HUDEP-2 (cell line): Measurements from ENCODE around the gene IFT80.
A peak's percentile ranks its signal among the peaks of the same experiment; 100 is the strongest.

ENCODE experiments used
- DNase-seq, 76 experiments: peaks; one replicate each; lab custom pipeline; 2025; ENCODE audit not compliant: unreplicated experiment in 76 of 76; lab: John Stamatoyannopoulos, UW

IFT80 gene

GRCh38 chr3:160399125-160400029, at the start of gene IFT80, which contains the start of gene SMC4:
Gene IFT80, minus strand, starts transcription at chr3:160399225. Its CDS starts 14,625 bp downstream, at chr3:160384600.
Gene SMC4, plus strand, starts transcription at chr3:160399650. Its CDS starts 1,177 bp downstream, at chr3:160400827.
- DNase-seq, result peak; percentile 7 to 94 (median 87)

DNA sequence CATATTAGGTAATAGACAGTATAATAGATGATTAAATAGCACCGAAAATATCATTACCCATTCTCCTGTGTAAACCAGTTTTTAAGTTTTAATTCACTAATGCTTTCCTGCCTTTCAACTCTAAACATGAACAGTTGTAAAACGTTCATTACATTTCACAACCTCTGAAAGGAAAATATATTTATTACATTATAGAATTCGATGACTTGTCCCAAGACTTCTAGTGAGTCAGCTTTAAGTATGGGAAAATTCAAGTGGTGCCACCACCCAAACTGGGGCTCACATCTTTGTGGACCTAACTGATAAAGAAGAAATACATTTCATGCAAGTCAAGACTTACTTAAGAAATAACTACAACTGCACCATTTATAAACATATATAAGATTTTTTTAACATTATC, 48.5 kb upstream of the IFT80 start:
- peak in 26 of 76 experiments; percentile 1 to 56 (median 22) for DNase-seq

DNA sequence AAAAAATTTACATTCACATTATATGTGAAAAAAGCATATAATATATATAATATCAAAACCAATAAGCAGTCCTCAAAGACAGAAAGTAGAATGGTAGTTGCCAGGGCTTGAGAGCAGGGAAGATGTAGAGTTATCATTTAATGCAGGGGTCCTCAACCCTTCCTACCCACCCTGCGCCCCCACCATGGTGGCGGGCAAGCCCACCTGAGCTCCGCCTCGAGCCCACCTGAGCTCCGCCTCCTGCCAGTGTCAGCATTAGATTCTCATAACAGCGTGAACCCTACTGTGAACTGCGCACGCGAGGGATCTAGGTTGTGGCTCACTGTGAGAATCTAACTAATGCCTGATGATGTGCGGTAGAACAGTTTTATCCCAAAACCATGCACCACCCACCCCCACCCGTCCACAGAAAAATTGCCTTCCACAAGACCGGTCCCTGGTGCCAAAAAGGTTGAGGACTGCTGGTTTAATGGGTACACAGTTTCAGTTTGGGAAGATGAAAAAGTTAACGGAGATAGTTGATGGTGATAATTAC, 47.6 kb upstream of the IFT80 start:
- DNase-seq, result no peak

- DNase-seq, result no peak
These were observed 46.8 kb upstream of the IFT80 start for GRCh38 chr3:160445854-160446253.

DNA sequence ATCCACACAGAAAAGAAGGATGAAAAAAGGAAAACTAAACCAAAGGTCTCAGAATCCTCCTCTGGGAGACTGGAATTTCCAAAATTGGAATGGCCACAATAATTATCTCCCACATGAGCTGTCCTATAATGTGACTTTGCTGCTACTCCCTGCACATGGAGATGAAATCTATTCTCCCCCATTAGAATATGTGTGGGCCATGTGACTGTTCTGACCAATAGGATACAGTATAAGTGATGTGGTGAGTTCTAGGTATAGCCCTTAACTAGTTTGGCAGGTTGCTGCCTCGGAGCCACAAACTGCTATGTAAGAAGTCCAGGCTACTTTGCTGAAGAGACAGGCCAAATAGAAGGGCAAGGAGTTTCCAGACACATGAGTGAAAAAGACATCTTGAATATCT, 45.4 kb upstream of the IFT80 start:
- peak in 8 of 76 experiments; percentile 6 to 33 (median 15) for DNase-seq

- no peak for DNase-seq
These were observed 41.7 kb upstream of the IFT80 start for GRCh38 chr3:160440687-160441086.

DNA sequence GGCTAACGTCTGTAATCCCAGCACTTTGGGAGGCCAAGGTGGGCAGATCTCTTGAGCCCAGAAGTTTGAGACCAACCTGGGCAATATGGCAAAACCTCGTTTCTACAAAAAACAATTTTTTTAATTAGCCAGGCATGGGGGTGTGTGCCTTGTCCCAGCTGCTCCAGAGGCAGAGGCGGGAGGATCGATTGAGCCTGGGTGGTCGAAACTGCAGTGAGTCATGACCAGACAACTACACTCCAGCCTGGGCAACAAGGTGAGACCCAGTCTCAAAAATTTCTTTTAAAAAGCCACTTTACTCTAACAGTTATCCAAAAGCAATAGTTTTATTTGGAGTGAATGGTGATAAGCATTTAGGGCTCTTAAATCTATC, 38.0 kb upstream of the IFT80 start:
- DNase-seq, result no peak

DNA sequence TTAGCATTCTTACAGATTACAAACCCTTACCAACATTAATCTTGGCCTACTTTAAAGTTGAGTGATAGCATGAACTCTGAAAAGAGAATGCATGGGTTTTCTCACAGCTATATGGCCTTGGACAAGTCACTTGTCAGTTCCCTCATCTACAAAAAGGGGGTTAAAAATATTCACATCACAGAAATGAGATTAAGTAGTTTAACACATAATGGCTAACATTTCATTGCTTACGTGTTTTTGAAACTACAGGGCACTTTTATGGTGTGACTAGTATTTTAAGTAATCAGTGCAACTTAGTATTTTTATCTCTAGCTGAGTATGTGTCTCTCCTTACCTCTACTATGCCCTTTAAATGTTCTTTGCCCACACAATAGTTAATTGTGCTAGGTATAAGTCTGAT, 36.7 kb upstream of the IFT80 start:
- no peak for DNase-seq

- DNase-seq, result peak in 1 of 76 experiments; percentile 2
These were observed 36.1 kb upstream of the IFT80 start for GRCh38 chr3:160435095-160435494.

DNA sequence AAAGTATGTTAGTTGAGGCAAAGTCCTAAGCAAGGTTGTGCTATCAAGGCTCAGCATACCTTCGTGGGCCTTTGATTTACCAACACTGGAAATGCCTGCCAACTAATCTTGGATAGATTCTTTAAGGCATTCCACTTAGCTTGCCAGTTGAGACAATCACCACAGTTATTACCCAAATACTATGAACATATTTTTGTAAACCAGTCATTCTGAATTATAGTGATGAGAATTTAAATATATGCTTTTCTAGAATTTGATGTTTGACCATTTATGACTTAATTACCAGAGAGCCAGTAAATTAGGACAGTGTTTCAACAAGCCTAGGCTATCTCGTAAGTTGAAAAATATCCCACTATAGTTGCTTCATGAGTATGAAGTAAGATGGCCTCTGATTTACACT, 35.0 kb upstream of the IFT80 start:
- DNase-seq, result no peak

GRCh38 chr3:160427832-160428424, 28.9 kb upstream of the IFT80 start:
- no peak for DNase-seq

DNA sequence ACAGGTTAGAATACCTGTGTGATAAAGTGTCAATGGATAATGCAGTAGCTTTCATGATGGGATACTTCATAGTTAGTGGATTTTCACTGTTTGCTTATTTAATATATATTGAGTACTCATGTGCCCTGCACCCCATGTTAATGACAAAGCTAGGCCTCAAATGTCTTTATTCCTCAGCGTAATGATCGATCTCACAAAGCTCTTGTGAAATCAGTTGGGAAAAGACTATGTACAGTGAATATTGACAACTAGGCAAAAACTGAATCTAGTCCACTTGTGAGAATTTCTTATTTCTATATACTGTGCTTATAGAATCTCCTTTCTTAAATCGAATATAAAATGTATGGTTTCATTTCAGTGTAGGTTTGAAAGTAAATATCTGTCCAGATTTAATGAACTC, 18.3 kb upstream of the IFT80 start:
- no peak for DNase-seq

- peak in 59 of 76 experiments; percentile 4 to 72 (median 41) for DNase-seq
These were observed 14.7 kb upstream of the IFT80 start for GRCh38 chr3:160413613-160414248.

DNA sequence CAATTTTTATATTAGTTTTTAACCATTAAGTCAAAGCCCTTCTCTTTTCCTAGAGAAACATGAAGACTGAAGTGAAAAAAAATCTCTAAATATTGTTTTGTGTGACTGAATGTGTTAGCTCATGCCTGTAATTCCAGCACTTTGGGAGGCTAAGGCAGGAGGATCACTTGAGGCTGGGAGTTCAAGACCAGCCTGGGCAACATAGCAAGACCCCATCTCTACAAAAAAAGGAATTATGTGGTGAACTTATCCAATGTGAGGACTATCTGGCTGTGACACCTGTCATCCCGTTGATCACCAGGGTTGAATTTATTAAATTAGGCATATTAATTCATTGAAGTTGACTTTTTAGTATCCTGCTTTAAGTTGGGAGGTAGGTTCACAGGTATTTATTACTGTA, 13.5 kb upstream of the IFT80 start:
- no peak for DNase-seq

GRCh38 chr3:160409812-160410610, 11.0 kb upstream of the IFT80 start:
- no peak for DNase-seq

DNA sequence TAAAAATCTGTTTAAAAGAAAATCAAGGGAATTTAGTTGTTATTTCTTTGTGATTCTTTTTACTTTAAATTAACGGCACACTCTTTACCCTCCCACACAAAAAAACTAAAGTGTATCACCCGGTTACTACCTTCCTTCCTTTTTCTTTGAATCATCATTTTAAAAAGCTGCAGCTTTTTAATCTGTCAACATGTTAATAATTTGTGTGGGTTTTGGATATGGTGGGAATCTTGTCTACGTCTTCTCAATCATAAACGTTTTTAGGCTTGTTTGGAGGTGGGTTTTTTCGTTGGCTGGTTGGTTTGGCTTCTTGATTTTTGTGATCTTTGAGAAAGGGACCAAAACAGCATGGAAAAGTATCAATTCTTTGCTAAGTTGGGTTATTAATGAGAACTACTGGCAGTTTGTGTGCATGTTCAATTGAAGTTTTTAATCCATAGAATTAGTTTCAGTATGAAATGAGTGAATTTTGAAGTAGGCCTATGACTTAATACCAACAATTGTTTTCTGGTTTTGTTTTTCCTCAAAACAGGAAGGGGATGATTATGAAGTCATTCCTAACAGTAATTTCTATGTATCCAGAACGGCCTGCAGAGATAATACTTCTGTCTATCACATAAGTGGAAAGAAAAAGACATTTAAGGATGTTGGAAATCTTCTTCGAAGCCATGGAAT, 4.9 kb upstream of the IFT80 start:
- DNase-seq, result no peak

GRCh38 chr3:160403028-160403545, 4.1 kb upstream of the IFT80 start:
- no peak for DNase-seq

DNA sequence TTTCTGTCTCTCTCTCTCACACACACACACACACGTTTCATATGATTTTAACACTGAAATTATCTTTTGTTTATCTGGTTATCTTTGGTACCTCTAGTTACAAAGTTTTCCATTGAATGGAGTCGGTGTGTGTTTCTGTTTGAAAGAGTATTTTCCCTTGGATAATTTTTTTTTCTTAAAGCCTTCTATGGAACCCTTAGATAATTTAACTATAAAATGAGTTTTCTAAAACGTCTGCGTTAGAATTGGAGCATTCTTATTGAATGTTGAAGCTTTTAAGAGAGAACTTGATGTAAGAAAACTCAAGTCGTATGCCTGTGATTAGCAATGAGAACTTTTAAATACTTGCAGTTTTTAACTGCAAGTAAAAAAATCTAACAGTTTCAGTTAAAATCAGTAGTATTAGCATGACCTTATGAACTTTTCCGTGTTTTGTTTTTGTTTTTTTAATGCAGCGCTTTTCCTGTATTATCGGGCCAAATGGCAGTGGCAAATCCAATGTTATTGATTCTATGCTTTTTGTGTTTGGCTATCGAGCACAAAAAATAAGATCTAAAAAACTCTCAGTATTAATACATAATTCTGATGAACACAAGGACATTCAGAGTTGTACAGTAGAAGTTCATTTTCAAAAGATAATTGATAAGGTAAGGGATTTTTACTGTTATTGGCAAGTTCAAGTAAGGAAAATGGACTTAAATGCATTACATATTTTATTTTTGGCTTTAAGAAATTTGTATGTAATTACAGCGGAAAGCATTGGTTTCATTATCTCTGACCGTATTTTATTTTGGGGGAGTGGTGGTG, 3.4 kb upstream of the IFT80 start:
- DNase-seq, result no peak
